Cerebellar nuclear complex (tissue), 1 donor: ENCODE measurements around the gene RPL10L.

Experiments
- DNase-seq, 2 experiments: peaks; one replicate each; lab custom pipeline; 2025; lab: John Stamatoyannopoulos, UW

RPL10L gene

GRCh38 chr14:46651526-46652144 lies at the start of gene RPL10L:
TSS of gene RPL10L (minus strand) at chr14:46651781. CDS start at chr14:46651736, 45 bp downstream.
- no peak for DNase-seq

- DNase-seq, result no peak
Observed at GRCh38 chr14:46691819-46692218, 40.2 kb upstream of the RPL10L start.

GRCh38 chr14:46686652-46687051 lies 35.1 kb upstream of the RPL10L start:
- no peak for DNase-seq

- no peak for DNase-seq
Observed at GRCh38 chr14:46672128-46672527, 20.5 kb upstream of the RPL10L start.

- DNase-seq, result no peak
Observed at GRCh38 chr14:46663382-46663781, 11.8 kb upstream of the RPL10L start.

- no peak for DNase-seq
Observed at GRCh38 chr14:46661728-46662127, 10.1 kb upstream of the RPL10L start.

- DNase-seq, result no peak
Observed at GRCh38 chr14:46653031-46653755, 1.6 kb upstream of the RPL10L start.

GRCh38 chr14:46646796-46647195 lies 4.8 kb downstream of the RPL10L start:
- no peak for DNase-seq

GRCh38 chr14:46626876-46627275 lies 24.7 kb downstream of the RPL10L start:
- DNase-seq, result no peak
